NCI-H1417 (cell line): ENCODE data around the gene SF3A1.

Experiments used
- DNase-seq, 3 experiments: peaks; one replicate each; lab custom pipeline; 2025; lab: John Stamatoyannopoulos, UW

SF3A1 gene

DNA sequence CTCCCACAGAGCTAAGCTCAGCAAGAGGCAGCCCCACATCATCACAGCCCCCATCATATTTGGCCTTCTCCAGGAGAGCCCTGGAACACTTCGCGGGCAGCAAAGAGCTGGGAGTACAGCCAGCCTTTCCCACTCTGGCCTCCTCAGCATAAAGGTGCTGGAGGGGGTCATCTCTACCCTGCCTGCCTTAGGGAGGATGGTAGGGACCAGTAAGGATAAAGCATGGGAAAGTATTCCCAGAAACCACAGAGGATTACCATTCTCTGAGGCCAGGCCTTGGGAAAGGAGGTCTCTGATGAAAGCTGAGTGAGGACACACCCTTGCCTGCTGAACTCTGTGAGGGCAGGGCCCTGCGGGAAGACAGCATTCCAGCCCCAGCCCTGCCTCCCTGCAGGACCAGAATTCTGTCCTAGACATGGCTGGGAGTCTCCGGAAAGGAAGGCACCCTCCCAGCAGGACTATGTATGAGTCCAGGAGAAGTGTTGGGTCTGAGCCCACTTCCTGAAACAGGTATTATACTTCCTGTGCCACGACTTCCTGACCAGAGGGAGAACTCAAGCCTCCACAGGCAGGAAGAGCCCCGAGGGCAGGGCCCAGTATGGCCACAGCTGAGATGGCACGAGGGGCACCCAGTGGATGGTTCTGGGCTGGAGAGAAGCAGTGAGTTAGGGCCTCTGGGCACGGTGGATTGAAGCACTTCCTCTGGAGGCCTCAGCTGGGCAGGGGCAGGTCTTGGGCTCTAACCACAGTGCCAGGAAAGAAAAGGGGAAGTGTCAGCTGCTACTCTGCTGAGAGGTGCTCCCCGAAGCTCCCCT lies 54.5 kb downstream of the SF3A1 start:
- no peak for DNase-seq

GRCh38 chr22:30299322-30299721 lies 57.4 kb downstream of the SF3A1 start:
- DNase-seq: no peak

DNA sequence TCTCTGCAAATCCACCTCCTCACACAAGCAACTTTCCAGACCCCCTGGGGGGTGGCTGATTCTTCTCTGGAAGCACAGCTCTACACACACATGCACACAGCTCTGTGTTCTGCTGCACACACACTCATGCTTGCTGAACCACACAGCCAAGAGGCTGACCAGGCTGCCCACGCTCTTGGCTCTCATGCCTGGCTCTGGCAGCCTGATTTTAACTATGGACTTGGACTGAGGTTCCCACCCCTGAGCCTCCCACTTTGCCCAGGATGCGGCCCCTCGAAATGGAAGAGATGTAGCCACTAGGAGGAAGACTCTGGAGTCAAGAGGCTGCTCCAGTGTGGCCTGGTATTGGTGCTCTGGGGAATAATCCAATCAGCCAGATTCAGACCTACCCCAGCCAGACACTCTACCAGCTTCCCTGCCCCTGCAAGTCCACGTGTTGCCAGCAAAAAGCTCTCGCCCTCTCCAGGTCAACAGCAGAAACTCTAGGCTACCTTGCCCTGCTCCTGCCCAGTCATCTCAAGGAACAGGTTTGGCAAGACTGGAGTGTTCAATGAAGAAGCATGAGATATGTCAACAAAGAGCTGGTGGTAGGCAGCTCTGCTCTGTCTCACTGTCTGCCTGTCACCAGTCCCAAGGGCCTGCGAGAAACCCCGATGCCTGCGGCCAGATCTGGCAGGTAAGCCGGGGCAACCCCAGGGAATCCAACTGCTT lies 58.5 kb downstream of the SF3A1 start:
- peak in 1 of 3 experiments; percentile 12 for DNase-seq

- DNase-seq: no peak
Observed at GRCh38 chr22:30297276-30297990, 59.3 kb downstream of the SF3A1 start.

GRCh38 chr22:30296833-30297232 lies 59.9 kb downstream of the SF3A1 start:
- DNase-seq: no peak

- no peak for DNase-seq
Observed at GRCh38 chr22:30296324-30296723, 60.4 kb downstream of the SF3A1 start.

- no peak for DNase-seq
Observed at GRCh38 chr22:30295576-30295975, 61.1 kb downstream of the SF3A1 start.

DNA sequence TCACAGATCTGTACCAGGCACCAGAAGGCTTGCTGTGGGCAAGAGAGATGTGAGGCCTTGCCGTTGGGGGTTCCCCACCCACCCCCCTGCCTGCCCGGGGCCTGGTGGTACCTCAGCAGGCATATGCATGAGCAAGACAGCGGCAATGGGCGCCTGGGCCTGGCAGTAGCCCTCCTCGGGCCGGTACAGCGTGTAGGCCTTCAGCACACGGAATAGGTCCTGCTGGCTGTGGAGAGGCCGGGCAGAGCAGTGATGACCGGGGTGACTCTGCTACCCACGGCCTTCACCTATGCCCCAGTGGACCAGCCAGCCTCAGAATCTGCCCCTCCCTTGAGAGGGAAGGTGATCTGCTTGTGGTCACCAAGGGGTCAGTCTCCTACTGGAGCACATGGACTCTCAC lies 61.9 kb downstream of the SF3A1 start:
- DNase-seq: no peak

DNA sequence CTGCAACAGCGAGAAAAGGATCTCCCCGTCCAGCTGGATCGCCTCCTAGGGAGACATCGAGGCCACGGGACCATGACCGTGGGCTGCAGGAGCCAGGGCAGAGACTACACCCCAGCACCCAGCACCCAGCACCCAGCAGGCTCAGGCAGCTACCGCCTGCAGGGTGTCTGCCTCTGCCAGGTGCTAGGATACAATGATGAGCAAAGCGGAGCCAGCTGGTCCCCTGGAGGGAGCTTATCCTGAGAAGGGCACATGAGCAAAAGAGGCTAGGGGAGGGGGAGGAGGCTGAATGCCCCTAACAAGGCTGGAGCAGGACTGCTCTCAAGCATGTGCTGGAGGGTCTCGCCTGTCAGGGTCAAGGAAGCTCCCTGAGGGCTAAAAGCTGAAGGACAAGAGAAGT lies 62.6 kb downstream of the SF3A1 start:
- DNase-seq: peak in 2 of 3 experiments; percentile 1 to 6

DNA sequence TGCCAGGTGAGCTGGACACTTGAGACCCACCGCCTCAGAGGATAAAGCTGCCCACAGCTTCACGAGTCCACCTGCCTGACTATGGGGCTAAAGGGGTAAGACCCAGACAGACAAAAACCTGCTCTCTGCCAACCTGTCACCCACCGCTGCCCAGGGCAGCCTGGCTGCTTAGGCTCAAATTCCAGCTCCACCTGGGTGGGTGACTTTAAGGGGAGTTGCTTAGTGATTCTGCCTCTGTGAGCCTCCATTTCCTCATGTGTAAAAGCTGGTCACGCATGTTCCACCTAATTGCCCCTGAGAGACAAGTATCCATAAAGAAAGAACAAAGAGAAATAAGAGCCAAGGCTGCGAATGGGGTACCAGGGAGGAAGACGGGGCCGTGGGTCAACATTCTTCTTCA lies 63.7 kb downstream of the SF3A1 start:
- DNase-seq: no peak

GRCh38 chr22:30292069-30292970 lies 64.4 kb downstream of the SF3A1 start:
- no peak for DNase-seq

- peak in 2 of 3 experiments; percentile 7 to 17 for DNase-seq
Observed at GRCh38 chr22:30291058-30291892, 65.4 kb downstream of the SF3A1 start.

- peak in 2 of 3 experiments; percentile 7 to 22 for DNase-seq
Observed at GRCh38 chr22:30290342-30291057, 66.2 kb downstream of the SF3A1 start.

DNA sequence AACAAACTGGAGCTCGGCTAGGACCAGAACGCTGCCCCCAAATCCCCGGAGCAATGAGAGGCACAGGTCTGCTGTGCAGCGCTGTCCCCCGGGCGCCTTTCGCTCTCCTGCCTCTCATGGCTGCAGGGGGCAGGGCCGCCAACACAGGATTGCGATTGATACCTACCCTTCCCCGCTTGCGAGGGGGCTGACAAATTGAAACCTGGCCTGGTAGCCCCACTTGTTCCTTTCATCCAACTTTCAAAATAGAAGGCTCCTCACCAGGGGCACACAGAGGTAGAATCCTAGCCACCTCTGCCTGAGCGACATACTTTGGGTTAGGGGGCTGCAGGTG lies 66.7 kb downstream of the SF3A1 start:
- no peak for DNase-seq

GRCh38 chr22:30289141-30289979 lies 67.3 kb downstream of the SF3A1 start, which contains the start of gene CASTOR1:
Gene CASTOR1, minus strand, starts transcription at chr22:30289505. Its CDS starts 8 bp downstream, at chr22:30289497.
- DNase-seq: peak; percentile 82 to 94 (median 88)

GRCh38 chr22:30288419-30289140 lies 68.1 kb downstream of the SF3A1 start:
- peak in 1 of 3 experiments; percentile 14 for DNase-seq

DNA sequence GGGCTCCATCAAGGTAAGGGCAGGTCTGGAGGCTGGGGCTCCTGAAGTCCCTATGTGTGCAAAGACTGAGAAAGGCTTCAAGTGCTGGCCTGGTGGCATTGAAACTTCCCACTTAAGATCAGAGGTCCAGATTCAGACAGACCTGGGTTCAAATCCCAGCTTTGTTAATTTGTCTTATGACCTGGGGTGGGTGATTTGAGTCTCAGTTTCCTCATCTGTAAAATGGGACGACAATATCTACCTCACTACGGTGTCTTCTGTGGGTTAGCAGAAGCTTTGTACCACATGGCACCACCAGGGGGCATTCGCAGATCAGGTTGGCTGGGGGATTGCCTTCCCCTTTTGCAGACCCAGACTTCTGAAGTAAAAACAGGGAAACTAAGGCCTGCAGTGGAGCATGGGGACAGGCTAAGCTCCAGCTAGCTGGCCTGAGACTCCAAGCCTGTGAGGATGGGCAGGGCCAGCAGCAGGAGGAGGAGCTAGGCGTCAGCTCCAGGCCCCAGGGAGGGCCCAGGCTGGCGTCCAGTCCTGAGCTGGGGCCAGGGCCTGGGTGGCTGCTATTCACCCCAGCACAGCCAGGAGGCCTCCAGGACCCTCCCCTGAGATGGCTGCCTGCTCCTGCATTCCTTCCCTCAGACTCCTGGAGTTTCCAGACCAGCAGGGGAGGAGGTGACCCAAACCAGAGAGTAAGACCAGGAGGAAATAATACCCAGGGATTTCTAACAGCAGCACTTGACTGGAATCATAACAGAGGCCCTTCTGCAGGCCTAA lies 68.9 kb downstream of the SF3A1 start:
- peak; percentile 38 to 75 (median 49) for DNase-seq
